SK-N-SH treated with all-trans-retinoic acid at 6 μM for 48 hours (cell line): ENCODE measurements around the gene ASCL2.

ENCODE experiments used
- ISL1 ChIP-seq: fragments of 250-450 bp; sonication (Bioruptor Pico); IDR thresholded peaks from 2 replicates; pipeline ENCODE4 v2.1.2; 2022; ENCODE audit warnings: mild to moderate bottlenecking, moderate library complexity
- OSR1 ChIP-seq: fragments of 250-450 bp; sonication (Bioruptor Pico); IDR thresholded peaks from 2 replicates; pipeline ENCODE4 v1.8.0; 2022; ENCODE audit warnings: moderate library complexity, mild to moderate bottlenecking, inconsistent platforms
- RARB ChIP-seq: fragments of 250-450 bp; sonication (Bioruptor Pico); IDR thresholded peaks from 2 replicates; pipeline ENCODE4 v1.8.0; 2021; ENCODE audit warnings: mild to moderate bottlenecking, moderate library complexity
- SNAI2 ChIP-seq: fragments of 250-450 bp; sonication (Bioruptor Pico); IDR thresholded peaks from 2 replicates; pipeline ENCODE4 v1.5.0; 2020; ENCODE audit warnings: mild to moderate bottlenecking, moderate library complexity
- TCF4 ChIP-seq: fragments of 250-450 bp; sonication (Bioruptor Pico); IDR thresholded peaks from 2 replicates; pipeline ENCODE4 v1.8.0; 2021; ENCODE audit warnings: mild to moderate bottlenecking, moderate library complexity, borderline replicate concordance
- ZC3H10 ChIP-seq: fragments of 250-450 bp; sonication (Bioruptor Pico); IDR thresholded peaks from 2 replicates; pipeline ENCODE4 v1.5.1; 2021; ENCODE audit warnings: mild to moderate bottlenecking, moderate library complexity
- ZFP30 ChIP-seq: fragments of 450-650 bp; formaldehyde crosslinking; IDR thresholded peaks from 2 replicates; pipeline ENCODE4 v1.5.0; 2022; ENCODE audit warnings: mild to moderate bottlenecking, moderate library complexity
- TF ChIP-seq, protein P1 (sequence below): fragments of 250-450 bp; sonication (Bioruptor Pico); IDR thresholded peaks from 2 replicates; pipeline ENCODE4 v1.8.0; 2020; ENCODE audit warnings: mild to moderate bottlenecking, moderate library complexity, borderline replicate concordance

DNA sequence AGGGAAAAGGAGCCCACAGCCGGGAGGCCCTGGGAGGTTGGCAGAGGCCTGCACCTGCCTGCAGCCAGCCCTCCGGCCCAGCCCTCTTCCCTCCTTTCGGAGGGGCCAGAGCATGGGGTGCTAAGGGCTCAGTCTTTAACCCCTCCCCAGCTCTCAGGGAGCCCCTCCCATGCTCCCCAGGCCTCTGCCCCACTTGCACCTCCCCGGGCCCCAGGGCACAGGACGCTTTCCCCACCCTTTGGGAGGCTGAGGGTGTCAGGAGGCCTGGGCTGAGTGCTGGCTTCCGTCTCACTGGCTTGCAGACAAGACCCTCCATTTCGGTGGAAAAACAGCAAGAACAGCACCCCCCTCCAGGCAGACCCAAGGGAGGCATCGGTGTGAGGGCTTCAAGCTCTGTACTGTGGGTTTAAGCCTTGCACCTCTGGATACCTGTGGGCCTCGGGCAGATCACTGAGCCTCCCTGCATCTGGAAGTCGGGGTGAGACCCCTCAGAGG, 7.3 kb downstream of the ASCL2 start:
- TF ChIP-seq ISL1, result no peak
- TF ChIP-seq RARB (CRISPR knock-in tag), result no peak
- TF ChIP-seq ZC3H10 (CRISPR knock-in tag), result no peak
- no peak for TF ChIP-seq SNAI2
- no peak for TF ChIP-seq TCF4 (CRISPR knock-in tag)
- TF ChIP-seq ZFP30 (CRISPR knock-in tag), result no peak
- TF ChIP-seq, protein P1, sequence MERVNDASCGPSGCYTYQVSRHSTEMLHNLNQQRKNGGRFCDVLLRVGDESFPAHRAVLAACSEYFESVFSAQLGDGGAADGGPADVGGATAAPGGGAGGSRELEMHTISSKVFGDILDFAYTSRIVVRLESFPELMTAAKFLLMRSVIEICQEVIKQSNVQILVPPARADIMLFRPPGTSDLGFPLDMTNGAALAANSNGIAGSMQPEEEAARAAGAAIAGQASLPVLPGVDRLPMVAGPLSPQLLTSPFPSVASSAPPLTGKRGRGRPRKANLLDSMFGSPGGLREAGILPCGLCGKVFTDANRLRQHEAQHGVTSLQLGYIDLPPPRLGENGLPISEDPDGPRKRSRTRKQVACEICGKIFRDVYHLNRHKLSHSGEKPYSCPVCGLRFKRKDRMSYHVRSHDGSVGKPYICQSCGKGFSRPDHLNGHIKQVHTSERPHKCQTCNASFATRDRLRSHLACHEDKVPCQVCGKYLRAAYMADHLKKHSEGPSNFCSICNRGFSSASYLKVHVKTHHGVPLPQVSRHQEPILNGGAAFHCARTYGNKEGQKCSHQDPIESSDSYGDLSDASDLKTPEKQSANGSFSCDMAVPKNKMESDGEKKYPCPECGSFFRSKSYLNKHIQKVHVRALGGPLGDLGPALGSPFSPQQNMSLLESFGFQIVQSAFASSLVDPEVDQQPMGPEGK (CRISPR knock-in tag), result no peak
- no peak for TF ChIP-seq OSR1 (CRISPR knock-in tag)
